Stimulated activated CD8-positive, alpha-beta memory T cell treated with anti-CD3 and anti-CD28 coated beads, Interleukin-15, amount 100 ng/mL, for 48 hours (primary cell): ENCODE measurements around the gene MED9.

Source experiments
- DNase-seq, 2 donors: peaks; one replicate each; pipeline ENCODE4 v3.0.0-alpha.2; 2020; ENCODE audit warnings: low read depth in 2 of 2

The MED9 gene

DNA sequence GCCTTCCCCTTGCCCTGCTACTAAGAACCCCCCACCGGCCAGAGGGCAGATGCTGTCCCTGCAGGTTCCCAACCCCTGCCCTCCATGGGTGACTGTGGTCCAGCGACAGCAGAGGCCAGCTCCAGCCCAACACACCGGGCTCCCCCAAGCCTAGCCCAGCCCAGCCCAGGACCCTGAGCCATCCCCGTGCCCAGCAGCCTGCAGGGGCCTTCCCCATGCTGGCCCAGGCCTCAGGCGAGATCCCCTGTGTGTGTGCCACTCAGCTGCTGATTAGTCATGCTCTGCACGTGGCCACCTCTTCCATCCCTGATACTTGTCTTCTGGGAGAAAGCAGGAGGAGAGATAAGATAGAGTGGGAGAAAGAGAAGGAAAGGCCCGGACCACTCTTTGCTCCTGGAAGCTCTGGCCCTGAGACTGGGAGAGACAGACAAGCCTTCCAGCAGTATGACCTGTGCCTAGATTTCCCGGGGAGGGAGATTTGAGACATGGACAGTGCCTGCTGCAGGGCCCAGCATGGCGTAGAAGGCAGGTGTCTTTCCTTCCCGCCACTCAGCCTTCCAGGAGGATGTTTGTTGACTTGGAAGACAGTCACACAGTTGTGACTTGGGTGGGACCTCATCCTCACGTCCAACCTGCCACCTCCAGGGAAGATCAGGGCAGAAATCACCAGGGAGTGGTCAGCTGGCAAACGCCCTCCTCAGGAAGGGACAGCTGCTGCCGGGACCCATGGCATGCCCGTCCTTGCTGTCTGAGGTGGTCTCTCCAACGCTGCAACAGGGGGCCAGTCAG is 60.7 kb downstream of the MED9 start:
- DNase-seq, result no peak

DNA sequence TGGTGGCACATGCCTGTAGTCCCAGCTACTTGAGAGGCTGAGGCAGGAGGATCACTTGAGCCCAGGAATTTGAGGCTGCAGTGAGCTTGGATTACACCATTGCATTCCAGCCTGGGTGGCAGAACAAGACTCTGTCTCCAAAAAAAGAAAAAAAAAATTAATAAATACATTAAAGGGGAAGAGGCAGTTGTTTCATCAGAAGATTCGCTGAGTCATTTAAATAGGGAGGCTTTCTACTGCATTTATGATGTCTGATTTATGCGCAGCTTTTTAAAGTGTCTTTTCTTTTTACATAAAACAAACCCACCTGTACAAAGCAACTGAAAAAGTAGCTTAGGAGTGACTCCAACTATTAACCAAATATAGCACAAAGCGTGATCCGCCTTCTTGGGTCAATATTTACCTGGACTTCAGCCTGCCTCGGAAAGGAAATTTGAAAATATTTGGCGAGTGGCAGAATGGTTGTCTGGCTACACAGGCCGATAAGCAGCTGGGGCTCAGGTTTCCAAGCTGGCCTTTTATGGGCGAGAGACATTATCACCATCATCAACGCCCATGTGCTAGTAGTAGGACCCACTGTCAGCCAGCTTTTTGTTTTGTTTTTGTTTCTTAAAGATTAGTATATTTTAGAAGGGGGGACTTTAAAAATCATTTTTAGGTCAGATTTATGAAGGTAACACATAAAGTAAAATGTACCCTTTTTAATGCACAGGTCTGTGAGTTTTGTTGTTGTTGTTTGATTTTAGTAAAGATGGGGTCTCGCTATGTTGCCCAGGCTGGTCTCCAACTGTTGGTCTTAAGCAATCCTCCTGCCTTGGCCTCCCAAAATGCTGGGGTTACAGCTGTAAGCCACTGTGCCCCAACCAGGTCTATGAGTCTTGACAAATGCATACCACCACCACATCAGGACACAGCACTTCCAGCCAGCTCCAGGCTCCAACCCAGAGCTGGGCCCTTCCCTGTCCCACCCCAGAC is 61.9 kb downstream of the MED9 start:
- DNase-seq, result no peak

DNA sequence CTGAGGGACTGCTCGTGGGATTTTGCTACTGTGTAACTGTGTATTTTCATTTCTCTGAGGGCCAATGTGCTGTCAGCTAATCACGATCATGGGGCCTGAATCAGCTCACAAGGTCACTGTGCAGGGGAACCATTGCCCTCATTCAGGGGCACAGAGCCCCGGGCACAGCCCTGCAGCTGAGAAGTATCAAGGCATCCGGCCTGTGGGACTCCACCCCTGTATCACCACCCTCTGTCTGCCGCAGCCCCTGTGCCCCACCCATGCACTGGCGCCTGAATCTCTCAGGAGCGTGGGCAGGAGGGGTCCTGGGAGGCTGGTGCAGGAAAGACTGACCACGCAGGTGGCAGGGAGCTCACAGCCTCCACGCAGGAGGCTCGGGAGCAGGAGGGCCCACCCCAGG is 62.8 kb downstream of the MED9 start:
- no peak for DNase-seq

DNA sequence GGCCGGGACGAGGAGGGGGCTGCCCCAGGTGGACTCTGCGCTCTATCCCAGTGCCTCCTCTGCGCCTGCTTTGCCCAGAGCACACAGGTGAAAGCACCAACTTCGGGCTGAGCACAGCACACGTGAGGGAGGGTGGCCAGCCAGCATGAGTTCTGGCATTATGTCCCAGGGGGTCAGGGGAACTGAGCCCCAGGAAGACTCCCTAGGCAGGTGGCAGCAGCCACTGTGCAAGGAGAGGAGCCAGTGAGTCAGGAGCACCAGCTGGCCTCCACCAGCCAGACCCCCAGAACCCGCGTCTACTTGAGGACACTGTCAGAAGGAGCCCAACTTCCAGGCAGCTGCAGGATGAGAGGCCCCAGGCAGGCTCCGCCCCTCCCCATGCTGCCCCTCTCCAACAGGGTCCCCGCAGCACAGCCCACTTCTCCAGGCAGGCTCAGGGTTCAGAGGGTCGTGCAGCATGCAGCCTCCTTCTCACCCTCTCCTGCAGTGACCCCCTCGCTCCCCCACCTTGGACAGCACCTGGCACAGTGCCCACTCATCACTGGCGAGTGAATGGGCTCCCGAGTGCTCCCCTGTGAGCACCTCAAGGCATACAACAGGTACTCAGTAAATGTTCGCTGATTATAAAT is 63.6 kb downstream of the MED9 start:
- no peak for DNase-seq

DNA sequence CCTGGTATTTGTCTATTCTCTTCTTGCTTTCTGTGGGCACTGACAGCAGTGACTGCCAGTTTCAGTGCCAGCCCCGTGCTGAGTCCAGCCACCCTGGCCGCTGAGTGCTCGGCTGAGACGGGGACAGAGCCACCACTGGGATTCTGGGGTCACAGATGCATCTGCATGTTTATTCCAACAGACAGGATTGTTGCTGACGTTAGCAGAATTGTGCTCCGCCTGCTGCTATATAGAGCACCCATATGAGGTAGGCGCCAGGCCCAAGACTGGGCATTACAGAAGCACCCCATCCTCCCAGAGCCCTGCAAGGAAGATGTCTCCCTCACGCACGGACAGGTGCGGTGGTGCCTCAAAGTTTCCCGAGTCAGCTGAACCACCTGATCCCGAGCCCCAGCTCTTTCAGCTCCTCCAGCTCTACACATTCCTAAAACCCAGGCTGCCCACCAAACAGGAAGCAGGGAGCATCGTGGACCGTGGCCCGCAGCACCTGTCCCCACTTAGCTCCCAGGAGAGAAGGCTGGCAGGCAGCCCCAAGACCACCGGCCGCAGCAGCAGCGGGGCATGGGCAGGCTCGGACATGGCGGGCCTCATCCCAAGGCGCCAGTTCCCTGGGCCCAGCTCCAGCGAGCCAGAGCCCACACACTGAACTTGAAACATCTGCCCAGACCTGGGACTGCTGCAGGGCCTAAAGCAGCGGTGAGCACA is 64.3 kb downstream of the MED9 start:
- DNase-seq, result no peak

DNA sequence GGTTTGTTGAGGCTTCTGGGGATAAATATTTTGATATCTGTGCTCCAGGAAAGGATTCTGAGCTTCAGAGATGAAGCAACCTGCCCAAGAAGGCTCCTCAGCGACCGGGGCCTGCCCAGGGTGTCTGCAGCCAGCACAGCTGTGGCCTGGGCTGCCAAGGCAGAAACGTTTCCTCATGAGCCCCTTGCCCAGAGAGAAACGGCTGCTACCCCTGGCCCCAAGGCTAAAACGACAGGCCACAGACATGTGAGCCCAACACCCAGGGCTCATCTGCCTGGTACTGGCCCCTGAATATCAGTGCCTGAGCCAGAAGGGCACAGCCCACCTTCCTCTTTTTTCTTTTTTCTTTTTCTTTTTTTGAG is 64.8 kb downstream of the MED9 start:
- DNase-seq, result no peak
